ENCODE data around the gene ADGRD2.

ADGRD2 gene

DNA sequence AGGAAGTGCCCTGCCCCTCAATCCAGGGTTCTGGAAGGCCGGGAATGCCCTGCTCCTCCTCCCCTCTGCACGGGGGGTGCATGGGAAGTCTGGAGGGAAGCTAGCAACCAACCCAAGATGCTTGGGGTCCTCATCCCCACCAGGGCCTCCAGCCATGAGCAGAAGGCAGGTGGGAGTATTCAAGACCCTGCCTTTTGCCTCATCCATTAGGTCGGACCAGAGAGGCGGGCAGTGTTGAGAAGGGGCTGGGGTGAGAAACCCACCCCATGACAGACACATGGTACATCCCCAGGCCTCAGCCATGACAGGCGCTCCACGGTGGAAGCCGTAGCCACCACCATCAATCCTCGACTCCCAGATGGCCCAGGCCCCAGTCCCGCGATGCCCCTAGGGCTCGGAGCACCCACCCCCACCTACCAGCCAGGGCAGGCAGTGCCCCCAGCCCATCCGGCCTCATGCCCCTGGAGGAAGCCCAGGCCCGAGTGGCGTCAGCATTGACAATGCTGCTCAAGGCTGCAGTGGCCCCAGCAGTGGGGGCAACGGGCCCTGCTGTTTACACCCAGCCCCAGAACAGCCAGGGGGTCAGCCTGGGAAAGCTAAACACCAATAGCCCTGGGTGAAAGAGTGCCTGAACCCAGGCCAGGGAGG, 48.4 kb downstream of the ADGRD2 start:
- Histone ChIP-seq H4K20me1 (ENCODE audit: insufficient read depth, low read length) (no peaks in the 10 kb centered on the region), H3K27me3 (ENCODE audit: low read depth, low read length) (no peaks in the 10 kb centered on the region), H3K9ac (ENCODE audit: low read length) (no peak overlapping the region), H3K4me3 (ENCODE audit: low read length) (no peak overlapping the region), H3K79me2 (ENCODE audit: low read length) (no peaks in the 10 kb centered on the region), H3K4me1 (ENCODE audit: low read length) (peaks cover 6% of the 10 kb centered on the region; the same call in 1 of the 2 replicates), H3K27ac (ENCODE audit: low read length) (no peak overlapping the region), H3K36me3 (replicated peaks; ENCODE audit: low read depth, low read length) (no peaks in the 10 kb centered on the region), H2AFZ (ENCODE audit: low read depth, low read length) (no peak overlapping the region), H3K9me3 (ENCODE audit: insufficient read depth, low read length) (no peaks in the 10 kb centered on the region), H3K4me2 (ENCODE audit: low read length) (no peak overlapping the region)
- TF ChIP-seq EZH2phosphoT487 (IDR thresholded peaks at IDR 0.05; ENCODE audit: low read depth), result no peak
- TF ChIP-seq, protein P1, sequence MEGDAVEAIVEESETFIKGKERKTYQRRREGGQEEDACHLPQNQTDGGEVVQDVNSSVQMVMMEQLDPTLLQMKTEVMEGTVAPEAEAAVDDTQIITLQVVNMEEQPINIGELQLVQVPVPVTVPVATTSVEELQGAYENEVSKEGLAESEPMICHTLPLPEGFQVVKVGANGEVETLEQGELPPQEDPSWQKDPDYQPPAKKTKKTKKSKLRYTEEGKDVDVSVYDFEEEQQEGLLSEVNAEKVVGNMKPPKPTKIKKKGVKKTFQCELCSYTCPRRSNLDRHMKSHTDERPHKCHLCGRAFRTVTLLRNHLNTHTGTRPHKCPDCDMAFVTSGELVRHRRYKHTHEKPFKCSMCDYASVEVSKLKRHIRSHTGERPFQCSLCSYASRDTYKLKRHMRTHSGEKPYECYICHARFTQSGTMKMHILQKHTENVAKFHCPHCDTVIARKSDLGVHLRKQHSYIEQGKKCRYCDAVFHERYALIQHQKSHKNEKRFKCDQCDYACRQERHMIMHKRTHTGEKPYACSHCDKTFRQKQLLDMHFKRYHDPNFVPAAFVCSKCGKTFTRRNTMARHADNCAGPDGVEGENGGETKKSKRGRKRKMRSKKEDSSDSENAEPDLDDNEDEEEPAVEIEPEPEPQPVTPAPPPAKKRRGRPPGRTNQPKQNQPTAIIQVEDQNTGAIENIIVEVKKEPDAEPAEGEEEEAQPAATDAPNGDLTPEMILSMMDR (IDR thresholded peaks at IDR 0.05; ENCODE audit: low read depth, low read length), result no peak

DNA sequence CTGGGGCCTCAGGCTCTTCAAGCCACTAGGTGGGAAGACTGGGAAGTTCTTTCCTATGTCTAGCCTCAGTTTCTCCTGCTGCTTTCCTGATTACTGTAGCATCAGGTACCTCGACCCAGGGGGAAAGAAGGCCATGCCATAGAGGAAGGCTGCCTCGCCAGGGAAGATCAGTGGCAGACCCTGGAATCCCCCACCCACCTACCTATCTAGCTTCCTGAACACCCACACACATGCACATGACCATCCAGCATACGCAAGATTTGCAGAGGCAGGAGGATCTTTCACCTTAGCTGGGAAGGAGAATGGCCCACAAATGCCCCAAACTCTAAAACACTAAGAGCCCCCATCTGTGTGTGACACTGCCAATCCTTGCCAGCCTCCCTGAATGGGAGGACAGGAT, 49.0 kb downstream of the ADGRD2 start:
- Histone ChIP-seq H3K4me1 (ENCODE audit: low read length) (peaks cover 6% of the 10 kb centered on the region; the same call in 1 of the 2 replicates), H2AFZ (ENCODE audit: low read depth, low read length) (no peak overlapping the region), H3K4me2 (ENCODE audit: low read length) (no peak overlapping the region), H3K27ac (ENCODE audit: low read length) (no peak overlapping the region), H4K20me1 (ENCODE audit: insufficient read depth, low read length) (no peaks in the 10 kb centered on the region), H3K36me3 (replicated peaks; ENCODE audit: low read depth, low read length) (no peaks in the 10 kb centered on the region), H3K79me2 (ENCODE audit: low read length) (no peaks in the 10 kb centered on the region), H3K4me3 (ENCODE audit: low read length) (no peak overlapping the region), H3K27me3 (ENCODE audit: low read depth, low read length) (no peaks in the 10 kb centered on the region), H3K9ac (ENCODE audit: low read length) (no peak overlapping the region), H3K9me3 (ENCODE audit: insufficient read depth, low read length) (no peaks in the 10 kb centered on the region)
- TF ChIP-seq, protein P1 (IDR thresholded peaks at IDR 0.05; ENCODE audit: low read depth, low read length), result no peak
- TF ChIP-seq EZH2phosphoT487 (IDR thresholded peaks at IDR 0.05; ENCODE audit: low read depth), result no peak

DNA sequence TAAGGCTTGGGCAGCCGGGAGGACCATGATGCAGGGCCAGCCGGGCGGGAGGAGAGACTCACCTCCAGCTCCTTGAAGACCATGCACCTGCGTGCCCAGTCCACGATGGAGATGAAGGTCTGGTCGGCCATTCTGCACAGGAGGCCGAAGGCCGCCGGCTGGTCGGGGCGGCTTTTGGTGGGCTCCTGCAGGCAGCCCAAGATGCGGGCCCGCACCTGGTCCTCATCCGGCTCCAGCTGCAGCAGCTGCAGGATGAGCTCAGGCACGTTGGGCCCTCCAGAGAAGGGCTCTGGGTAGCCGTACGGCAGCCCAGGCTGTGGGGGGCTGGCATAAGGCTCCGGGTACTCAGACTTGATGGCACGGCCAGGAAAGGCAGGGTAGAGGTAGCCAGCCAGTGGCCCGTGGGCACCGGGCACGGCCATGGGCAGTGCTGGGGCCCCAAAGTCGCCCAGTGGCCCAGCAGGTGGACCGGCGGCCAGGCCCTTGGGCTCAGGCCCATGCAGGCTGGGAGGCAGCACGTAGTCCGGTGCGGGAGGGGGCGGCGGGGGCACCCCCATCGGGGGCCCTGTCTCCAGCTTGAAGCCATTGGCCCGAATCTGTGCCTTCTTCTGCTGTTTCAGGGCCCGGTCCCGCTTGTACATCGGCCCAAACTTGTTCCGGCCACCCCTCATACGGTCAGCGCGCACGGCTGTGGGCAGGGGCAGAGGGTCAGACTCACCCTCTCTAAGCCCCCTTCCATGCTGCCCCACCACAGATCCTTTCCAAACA, 50.0 kb downstream of the ADGRD2 start:
- peaks cover 6% of the 10 kb centered on the region; the same call in 1 of the 2 replicates for H3K4me1 ChIP-seq (ENCODE audit: low read length)
- TF ChIP-seq, protein P1 (IDR thresholded peaks at IDR 0.05; ENCODE audit: low read depth, low read length), result no peak
- no peak for TF ChIP-seq EZH2phosphoT487 (IDR thresholded peaks at IDR 0.05; ENCODE audit: low read depth)
- H3K4me2 ChIP-seq (ENCODE audit: low read length), result no peak overlapping the region
- no peak overlapping the region for H3K4me3 ChIP-seq (ENCODE audit: low read length)
- no peaks in the 10 kb centered on the region for H4K20me1 ChIP-seq (ENCODE audit: insufficient read depth, low read length)
- H3K27ac ChIP-seq (ENCODE audit: low read length), result no peak overlapping the region
- no peak overlapping the region for H3K9ac ChIP-seq (ENCODE audit: low read length)
- H3K9me3 ChIP-seq (ENCODE audit: insufficient read depth, low read length), result no peaks in the 10 kb centered on the region
- H3K36me3 ChIP-seq (replicated peaks; ENCODE audit: low read depth, low read length), result no peaks in the 10 kb centered on the region
- no peaks in the 10 kb centered on the region for H3K27me3 ChIP-seq (ENCODE audit: low read depth, low read length)
- no peak overlapping the region for H2AFZ ChIP-seq (ENCODE audit: low read depth, low read length)
- H3K79me2 ChIP-seq (ENCODE audit: low read length), result no peaks in the 10 kb centered on the region

DNA sequence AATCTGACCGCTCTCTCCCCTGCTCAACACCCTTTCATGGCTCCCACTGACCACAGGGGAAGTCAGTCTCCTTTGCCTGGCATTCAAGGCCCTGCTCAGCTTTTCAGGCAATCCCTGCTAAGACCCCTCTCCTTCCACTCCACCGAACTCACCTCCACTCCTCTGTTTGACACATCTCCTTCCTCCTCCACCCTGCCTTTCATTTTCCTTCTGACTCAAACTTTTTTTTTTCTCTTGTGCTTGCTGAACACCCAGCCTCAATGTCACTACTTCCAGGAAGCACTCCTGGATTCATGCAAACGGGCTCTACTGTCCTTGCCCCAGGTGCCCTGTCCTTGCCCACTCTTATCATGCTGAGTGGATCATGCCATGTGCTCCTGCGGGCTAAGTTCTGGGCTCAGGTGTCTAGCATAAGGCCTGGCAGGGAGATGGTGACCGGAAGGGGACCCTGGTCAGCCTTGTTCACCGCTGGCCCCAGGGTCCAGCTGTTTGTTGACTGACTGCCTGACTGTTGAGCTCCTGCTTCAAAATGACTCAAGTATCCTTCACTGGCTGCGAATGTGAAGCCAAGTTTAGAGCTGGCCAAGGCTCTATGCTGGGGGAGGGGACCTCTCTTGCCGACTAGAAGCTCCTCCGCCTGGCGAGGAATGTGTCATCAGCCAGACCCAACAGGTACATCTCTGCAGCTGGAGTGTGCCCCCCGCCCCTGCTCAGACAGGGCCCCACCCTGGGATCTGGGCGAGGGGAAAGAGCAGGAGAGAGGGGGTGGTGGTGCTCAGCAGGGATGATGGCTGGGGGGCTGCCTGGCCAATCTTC, 50.8 kb downstream of the ADGRD2 start:
- no peaks in the 10 kb centered on the region for H3K27me3 ChIP-seq (ENCODE audit: low read depth, low read length)
- H2AFZ ChIP-seq (ENCODE audit: low read depth, low read length), result no peak overlapping the region
- H3K9me3 ChIP-seq (ENCODE audit: insufficient read depth, low read length), result no peaks in the 10 kb centered on the region
- H3K36me3 ChIP-seq (replicated peaks; ENCODE audit: low read depth, low read length), result no peaks in the 10 kb centered on the region
- no peak overlapping the region for H3K4me3 ChIP-seq (ENCODE audit: low read length)
- no peaks in the 10 kb centered on the region for H3K79me2 ChIP-seq (ENCODE audit: low read length)
- H3K27ac ChIP-seq (ENCODE audit: low read length), result no peak overlapping the region
- H3K4me2 ChIP-seq (ENCODE audit: low read length), result no peak overlapping the region; the same call in 1 of the 2 replicates
- H4K20me1 ChIP-seq (ENCODE audit: insufficient read depth, low read length), result no peaks in the 10 kb centered on the region
- peaks cover 6% of the 10 kb centered on the region; the same call in 1 of the 2 replicates for H3K4me1 ChIP-seq (ENCODE audit: low read length)
- TF ChIP-seq EZH2phosphoT487 (IDR thresholded peaks at IDR 0.05; ENCODE audit: low read depth), result no peak
- TF ChIP-seq, protein P1 (IDR thresholded peaks at IDR 0.05; ENCODE audit: low read depth, low read length), result no peak
- H3K9ac ChIP-seq (ENCODE audit: low read length), result no peak overlapping the region

Measured in OCI-LY3 (cell line).